GM12892 (cell line): ENCODE data around the gene P2RY12.

Experiments used
- POLR2A ChIP-seq: IDR thresholded peaks from 2 replicates; pipeline ENCODE4 v1.6.1; 2011; ENCODE audit warnings: low read depth, low read length, control low read depth
- POLR2AphosphoS5 ChIP-seq: IDR thresholded peaks from 2 replicates; pipeline ENCODE4 v1.6.1; 2011; ENCODE audit warnings: low read depth, low read length, control low read depth

- no peak for TF ChIP-seq POLR2AphosphoS5
- no peak for TF ChIP-seq POLR2A
Observed at GRCh38 chr3:151386056-151386455, 1.5 kb upstream of the P2RY12 start.
